HG03520 (cell line): ENCODE results near the gene PRRC2B.
"Not testable (repeated sequence)": the region's sequence is repeated elsewhere in the genome, so short reads cannot be mapped to it uniquely, and the experiment has no call there.

Experiments
- ATAC-seq: cut with Tn5 transposase; IDR thresholded peaks from one replicate; pipeline ENCODE4 v1.9.1; 2021; ENCODE audit warnings: mild to moderate bottlenecking, moderate library complexity; ENCODE audit not compliant: unreplicated experiment

Gene PRRC2B

GRCh38 chr9:131432597-131433301 is 38.9 kb downstream of the PRRC2B start:
- no peak for ATAC-seq

GRCh38 chr9:131433302-131433854 is 39.5 kb downstream of the PRRC2B start:
- ATAC-seq = no peak

GRCh38 chr9:131434673-131435072 is 40.8 kb downstream of the PRRC2B start:
- no peak for ATAC-seq

GRCh38 chr9:131436376-131436775 is 42.5 kb downstream of the PRRC2B start:
- ATAC-seq = no peak

GRCh38 chr9:131436865-131437271 is 43.0 kb downstream of the PRRC2B start:
- no peak for ATAC-seq

GRCh38 chr9:131438190-131438589 is 44.3 kb downstream of the PRRC2B start:
- no peak for ATAC-seq

- ATAC-seq = no peak
Observed at GRCh38 chr9:131439224-131439623, 45.3 kb downstream of the PRRC2B start.

GRCh38 chr9:131441441-131441840 is 47.6 kb downstream of the PRRC2B start:
- ATAC-seq = no peak

- ATAC-seq = no peak
Observed at GRCh38 chr9:131442351-131442750, 48.5 kb downstream of the PRRC2B start.

GRCh38 chr9:131443648-131444047 is 49.8 kb downstream of the PRRC2B start:
- no peak for ATAC-seq

- ATAC-seq = no peak
Observed at GRCh38 chr9:131446276-131446675, 52.4 kb downstream of the PRRC2B start.

GRCh38 chr9:131447148-131447547 is 53.3 kb downstream of the PRRC2B start:
- ATAC-seq = no peak

GRCh38 chr9:131447600-131447999 is 53.7 kb downstream of the PRRC2B start:
- no peak for ATAC-seq

GRCh38 chr9:131448818-131449217 is 54.9 kb downstream of the PRRC2B start:
- ATAC-seq = no peak

- no peak for ATAC-seq
Observed at GRCh38 chr9:131449276-131449675, 55.4 kb downstream of the PRRC2B start.

GRCh38 chr9:131454028-131454427 is 60.1 kb downstream of the PRRC2B start:
- ATAC-seq = no peak

- ATAC-seq = not testable (repeated sequence)
Observed at GRCh38 chr9:131455655-131456054, 61.8 kb downstream of the PRRC2B start.

GRCh38 chr9:131457746-131458145 is 63.9 kb downstream of the PRRC2B start:
- ATAC-seq = no peak

GRCh38 chr9:131459056-131459455 is 65.2 kb downstream of the PRRC2B start:
- ATAC-seq = no peak

GRCh38 chr9:131461166-131461565 is 67.3 kb downstream of the PRRC2B start:
- ATAC-seq = no peak

GRCh38 chr9:131464354-131465000 is 70.6 kb downstream of the PRRC2B start:
- no peak for ATAC-seq

- no peak for ATAC-seq
Observed at GRCh38 chr9:131465401-131465800, 71.5 kb downstream of the PRRC2B start.
